DND-41 (cell line): ENCODE data around the gene DPY19L2.
"Not testable (repeated sequence)": the region's sequence is repeated elsewhere in the genome, so short reads cannot be mapped to it uniquely, and the experiment has no call there.

Experiments
- ATAC-seq: fragments of 200-7000 bp; cut with Tn5 transposase; 3 replicates; pipeline ENCODE4 v1.9.1; 2021; ENCODE audit warnings: low read depth; ENCODE audit not compliant: insufficient read depth
- DNase-seq: peaks from one replicate; pipeline ENCODE4 v3.0.0-alpha.2; 2020
- H2AFZ ChIP-seq: 2 replicates; pipeline ENCODE4 v1.6.0; 2012; ENCODE audit warnings: low read depth, low read length
- H3K27ac ChIP-seq: 2 replicates; pipeline ENCODE4 v1.5.1; 2012; ENCODE audit warnings: low read length, inconsistent platforms
- H3K27me3 ChIP-seq: fragments of 200-600 bp; sonication (generic); 2 replicates; pipeline ENCODE4 v1.6.0; 2012; ENCODE audit warnings: low read length, mild to moderate bottlenecking, inconsistent platforms; ENCODE audit not compliant: insufficient read depth, poor library complexity
- H3K36me3 ChIP-seq: 2 replicates; pipeline ENCODE4 v1.5.1; 2012; ENCODE audit warnings: low read length, inconsistent platforms; ENCODE audit not compliant: insufficient read depth
- H3K4me1 ChIP-seq: 2 replicates; pipeline ENCODE4 v1.5.1; 2012; ENCODE audit warnings: mild to moderate bottlenecking, low read length; ENCODE audit not compliant: insufficient read depth
- H3K4me2 ChIP-seq: 2 replicates; pipeline ENCODE4 v1.6.0; 2012; ENCODE audit warnings: mild to moderate bottlenecking, moderate library complexity, low read length, inconsistent platforms; ENCODE audit not compliant: insufficient read depth
- H3K4me3 ChIP-seq, 2 experiments: fragments of 200-600 bp in 1 of 2; shearing (Covaris generic) in 1 of 2; 2 replicates each; pipeline ENCODE4 v1.5.1; 2012 to 2016; ENCODE audit warnings: inconsistent platforms in 2 of 2, low read length in 2 of 2, mild to moderate bottlenecking in 2 of 2, low read depth in 1 of 2, moderate library complexity in 1 of 2
- H3K79me2 ChIP-seq: 2 replicates; pipeline ENCODE4 v1.6.0; 2012; ENCODE audit warnings: low read length, inconsistent platforms; ENCODE audit not compliant: insufficient read depth
- H3K9ac ChIP-seq: 2 replicates; pipeline ENCODE4 v1.6.0; 2012; ENCODE audit warnings: low read depth, mild to moderate bottlenecking, inconsistent platforms, low read length, moderate library complexity
- H3K9me3 ChIP-seq: 2 replicates; pipeline ENCODE4 v1.5.1; 2012; ENCODE audit warnings: low read length, moderate library complexity, mild to moderate bottlenecking, inconsistent platforms; ENCODE audit not compliant: insufficient read depth, severe bottlenecking
- H4K20me1 ChIP-seq: 2 replicates; pipeline ENCODE4 v1.6.0; 2012; ENCODE audit warnings: low read length; ENCODE audit not compliant: insufficient read depth

The DPY19L2 gene

GRCh38 chr12:63658501-63658900, 9.8 kb downstream of the DPY19L2 start:
- H3K9me3 ChIP-seq, DNase-seq, ATAC-seq, H3K4me2 ChIP-seq, H3K27me3 ChIP-seq, H3K4me3 ChIP-seq, H2AFZ ChIP-seq, H3K36me3 ChIP-seq, H4K20me1 ChIP-seq, H3K9ac ChIP-seq, H3K27ac ChIP-seq, H3K79me2 ChIP-seq, H3K4me1 ChIP-seq: not testable (repeated sequence)

GRCh38 chr12:63656407-63656806, 11.9 kb downstream of the DPY19L2 start:
- H3K4me2 ChIP-seq, H2AFZ ChIP-seq, DNase-seq, H3K27me3 ChIP-seq, ATAC-seq, H3K79me2 ChIP-seq, H3K36me3 ChIP-seq, H3K4me1 ChIP-seq, H3K9me3 ChIP-seq, H3K9ac ChIP-seq, H3K4me3 ChIP-seq, H4K20me1 ChIP-seq, H3K27ac ChIP-seq: not testable (repeated sequence)

GRCh38 chr12:63655543-63656257, 12.6 kb downstream of the DPY19L2 start:
- not testable (repeated sequence) for H3K4me2 ChIP-seq, H3K27ac ChIP-seq, DNase-seq, H3K4me1 ChIP-seq, H3K79me2 ChIP-seq, ATAC-seq, H3K4me3 ChIP-seq, H2AFZ ChIP-seq, H3K9ac ChIP-seq, H3K36me3 ChIP-seq, H3K27me3 ChIP-seq, H3K9me3 ChIP-seq, H4K20me1 ChIP-seq

GRCh38 chr12:63654481-63654880, 13.8 kb downstream of the DPY19L2 start:
- H3K79me2 ChIP-seq, DNase-seq, H4K20me1 ChIP-seq, H3K36me3 ChIP-seq, H2AFZ ChIP-seq, H3K27me3 ChIP-seq, ATAC-seq, H3K9me3 ChIP-seq, H3K4me1 ChIP-seq, H3K9ac ChIP-seq, H3K27ac ChIP-seq, H3K4me3 ChIP-seq, H3K4me2 ChIP-seq: not testable (repeated sequence)

GRCh38 chr12:63649517-63649916, 18.8 kb downstream of the DPY19L2 start:
- not testable (repeated sequence) for H3K79me2 ChIP-seq, H3K36me3 ChIP-seq, DNase-seq, H3K27me3 ChIP-seq, H3K9ac ChIP-seq, H3K27ac ChIP-seq, ATAC-seq, H2AFZ ChIP-seq, H3K4me2 ChIP-seq, H3K4me3 ChIP-seq, H3K4me1 ChIP-seq, H3K9me3 ChIP-seq, H4K20me1 ChIP-seq

GRCh38 chr12:63643381-63644140, 24.7 kb downstream of the DPY19L2 start:
- not testable (repeated sequence) for ATAC-seq, H4K20me1 ChIP-seq, H3K27me3 ChIP-seq, H3K9ac ChIP-seq, H2AFZ ChIP-seq, DNase-seq, H3K27ac ChIP-seq, H3K4me2 ChIP-seq, H3K4me1 ChIP-seq, H3K4me3 ChIP-seq, H3K9me3 ChIP-seq, H3K36me3 ChIP-seq, H3K79me2 ChIP-seq

GRCh38 chr12:63624258-63624657, 44.0 kb downstream of the DPY19L2 start:
- H2AFZ ChIP-seq, DNase-seq, H3K27me3 ChIP-seq, H3K9ac ChIP-seq, H3K36me3 ChIP-seq, H3K9me3 ChIP-seq, H3K4me3 ChIP-seq, H3K27ac ChIP-seq, H3K79me2 ChIP-seq, H3K4me2 ChIP-seq, H3K4me1 ChIP-seq, ATAC-seq, H4K20me1 ChIP-seq: not testable (repeated sequence)

GRCh38 chr12:63615544-63615943, 52.7 kb downstream of the DPY19L2 start:
- not testable (repeated sequence) for H3K9ac ChIP-seq, H3K27ac ChIP-seq, H3K9me3 ChIP-seq, H3K27me3 ChIP-seq, ATAC-seq, H4K20me1 ChIP-seq, H3K4me1 ChIP-seq, H2AFZ ChIP-seq, H3K4me3 ChIP-seq, H3K36me3 ChIP-seq, DNase-seq, H3K4me2 ChIP-seq, H3K79me2 ChIP-seq
